GM10248 (cell line): ENCODE data around the gene COL15A1.

Experiments used
- CTCF ChIA-PET: fragments of 300-600 bp; sonication (Branson Sonifier 250); formaldehyde crosslinking; extraction: SDS; loops from one replicate; lab custom pipeline; 2021; ENCODE audit warnings: antibody characterized with exemption; lab: Yijun Ruan, JAX
- POLR2A ChIA-PET: fragments of 350-650 bp; sonication (Branson Sonifier 250); formaldehyde crosslinking; extraction: SDS; loops from one replicate; lab custom pipeline; 2020; ENCODE audit warnings: antibody characterized with exemption; lab: Yijun Ruan, JAX
- DNase-seq: peaks from one replicate; pipeline ENCODE4 v3.0.0; 2012; ENCODE audit errors: extremely low spot score
- TF ChIP-seq, protein P1 (sequence below): IDR thresholded peaks from 2 replicates; pipeline ENCODE4 v1.5.1; 2012; ENCODE audit warnings: mild to moderate bottlenecking, low read depth; ENCODE audit errors: extremely low read depth, missing control alignments, control extremely low read depth

Gene COL15A1

DNA sequence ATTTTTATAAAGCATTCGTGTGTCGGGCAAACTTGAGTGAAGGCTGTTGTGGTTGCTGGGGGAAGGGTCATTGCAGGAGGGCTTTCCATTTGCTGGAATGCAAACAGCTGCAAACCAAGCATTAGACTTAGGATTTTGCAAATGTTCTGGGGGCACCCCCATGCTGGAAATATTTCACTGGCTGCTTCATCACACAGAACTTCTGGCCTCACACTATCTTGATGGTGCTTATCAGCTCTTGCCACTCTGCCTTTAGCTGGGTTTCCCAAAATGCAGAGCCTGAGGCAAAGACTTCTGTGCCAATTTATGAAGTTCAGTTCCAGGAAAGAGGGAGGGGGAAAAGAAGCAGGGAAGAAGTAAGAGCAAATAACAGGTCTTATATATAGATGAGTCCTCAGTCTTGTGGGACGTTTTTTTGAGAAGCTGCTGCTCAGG is 8.6 kb upstream of the COL15A1 start:
- POLR2A ChIA-PET, result no interaction called here
- DNase-seq, result no peak
- CTCF ChIA-PET, result interaction anchor here (1.2 to 2.1 kb wide), 2 partner anchors 12 to 43 kb away, joined by 4 to 7 read pairs; no protein-coding TSS in a partner anchor

DNA sequence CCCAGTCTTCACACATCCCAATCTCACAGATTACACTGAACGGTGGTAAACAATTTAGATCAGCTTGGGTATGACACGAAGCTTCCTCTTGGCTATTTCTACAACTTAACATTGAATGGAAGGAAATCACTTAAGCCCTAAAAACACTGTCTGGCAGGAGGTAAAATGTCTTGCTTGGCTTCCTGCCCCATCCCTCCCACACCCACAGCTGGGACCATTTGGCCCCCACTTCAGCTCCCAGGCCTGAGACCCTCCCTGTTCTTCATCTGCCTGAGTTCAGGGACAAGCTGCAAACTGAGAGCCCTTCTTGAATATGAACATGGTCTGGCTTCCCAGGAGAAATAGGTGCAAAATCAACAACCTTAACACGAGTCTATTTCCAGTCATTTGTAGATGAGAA is 3.4 kb upstream of the COL15A1 start:
- ChIA-PET CTCF (no interaction called here), POLR2A (no interaction called here)
- DNase-seq, result no peak
- TF ChIP-seq, protein P1, sequence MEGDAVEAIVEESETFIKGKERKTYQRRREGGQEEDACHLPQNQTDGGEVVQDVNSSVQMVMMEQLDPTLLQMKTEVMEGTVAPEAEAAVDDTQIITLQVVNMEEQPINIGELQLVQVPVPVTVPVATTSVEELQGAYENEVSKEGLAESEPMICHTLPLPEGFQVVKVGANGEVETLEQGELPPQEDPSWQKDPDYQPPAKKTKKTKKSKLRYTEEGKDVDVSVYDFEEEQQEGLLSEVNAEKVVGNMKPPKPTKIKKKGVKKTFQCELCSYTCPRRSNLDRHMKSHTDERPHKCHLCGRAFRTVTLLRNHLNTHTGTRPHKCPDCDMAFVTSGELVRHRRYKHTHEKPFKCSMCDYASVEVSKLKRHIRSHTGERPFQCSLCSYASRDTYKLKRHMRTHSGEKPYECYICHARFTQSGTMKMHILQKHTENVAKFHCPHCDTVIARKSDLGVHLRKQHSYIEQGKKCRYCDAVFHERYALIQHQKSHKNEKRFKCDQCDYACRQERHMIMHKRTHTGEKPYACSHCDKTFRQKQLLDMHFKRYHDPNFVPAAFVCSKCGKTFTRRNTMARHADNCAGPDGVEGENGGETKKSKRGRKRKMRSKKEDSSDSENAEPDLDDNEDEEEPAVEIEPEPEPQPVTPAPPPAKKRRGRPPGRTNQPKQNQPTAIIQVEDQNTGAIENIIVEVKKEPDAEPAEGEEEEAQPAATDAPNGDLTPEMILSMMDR, result no peak

More for the DNA sequence above, 8.6 kb upstream of the COL15A1 start:
- TF ChIP-seq, protein P1, result no peak

DNA sequence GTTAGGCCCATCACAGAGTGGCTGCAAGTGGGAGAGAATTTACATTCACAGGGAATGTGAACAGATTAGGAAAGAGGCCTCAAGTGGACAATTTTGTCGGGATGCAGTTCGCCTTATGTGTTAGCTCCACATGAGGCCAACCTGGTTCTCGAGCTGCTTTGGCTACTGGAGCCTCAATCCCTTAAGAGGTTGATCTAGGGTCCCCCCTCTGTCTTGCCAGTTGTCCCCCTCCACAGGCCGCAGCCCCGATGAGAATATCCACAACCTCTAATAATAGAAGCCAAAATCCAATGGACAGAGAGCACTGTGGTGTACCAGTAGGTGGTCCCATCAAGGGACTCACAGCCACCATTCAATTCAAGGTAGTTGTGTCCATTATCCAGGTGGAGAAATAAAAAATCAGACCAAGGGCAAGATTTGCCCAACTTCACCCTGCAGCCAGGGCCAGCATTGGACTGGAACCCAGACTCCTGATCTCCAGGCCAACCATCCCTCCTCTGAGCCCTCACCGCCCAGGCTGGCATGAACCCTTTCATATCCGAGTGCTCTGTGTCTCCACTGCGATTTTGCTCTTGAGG is 1.7 kb upstream of the COL15A1 start:
- ChIA-PET POLR2A (no interaction called here), CTCF (no interaction called here)
- no peak for DNase-seq
- TF ChIP-seq, protein P1, result no peak

DNA sequence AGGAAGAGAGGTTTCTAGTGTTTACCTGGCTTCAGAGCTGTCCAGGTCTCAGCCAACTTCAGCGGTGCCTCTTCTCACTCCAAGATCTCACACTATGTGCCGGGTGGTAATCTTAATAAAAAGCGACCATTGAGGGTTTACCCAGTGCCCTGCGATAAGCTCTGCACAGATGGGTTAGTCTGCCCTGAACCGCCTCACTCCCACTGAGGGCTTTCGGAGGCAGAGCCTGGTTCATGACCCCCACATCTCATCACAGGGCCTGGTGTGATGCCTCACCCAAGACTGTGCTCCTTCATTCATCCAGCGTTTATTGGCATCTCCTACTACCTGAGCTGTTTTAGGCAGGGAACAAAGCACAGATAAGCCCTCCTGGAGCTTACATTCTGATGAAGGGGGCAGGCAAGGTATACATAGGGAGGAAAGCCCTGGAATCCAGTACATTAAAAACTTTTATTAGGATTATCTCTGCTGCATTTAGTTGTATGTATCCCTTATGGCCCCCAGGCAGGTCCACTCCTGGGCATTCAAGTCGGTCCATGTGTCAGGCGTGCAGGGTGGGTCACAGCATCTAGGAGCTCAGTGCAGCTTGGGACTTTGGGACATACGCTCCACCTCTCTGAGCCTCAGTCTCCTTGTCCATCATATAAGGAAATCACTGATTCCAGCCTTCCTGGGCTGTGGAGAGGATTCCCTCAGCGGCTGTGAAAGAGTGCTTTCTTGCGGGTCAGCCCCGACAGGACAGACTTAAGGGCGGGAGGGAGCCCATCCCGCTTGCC is 613 bp upstream of the COL15A1 start:
- ChIA-PET CTCF (no interaction called here), POLR2A (no interaction called here)
- TF ChIP-seq, protein P1, result no peak
- DNase-seq, result no peak

DNA sequence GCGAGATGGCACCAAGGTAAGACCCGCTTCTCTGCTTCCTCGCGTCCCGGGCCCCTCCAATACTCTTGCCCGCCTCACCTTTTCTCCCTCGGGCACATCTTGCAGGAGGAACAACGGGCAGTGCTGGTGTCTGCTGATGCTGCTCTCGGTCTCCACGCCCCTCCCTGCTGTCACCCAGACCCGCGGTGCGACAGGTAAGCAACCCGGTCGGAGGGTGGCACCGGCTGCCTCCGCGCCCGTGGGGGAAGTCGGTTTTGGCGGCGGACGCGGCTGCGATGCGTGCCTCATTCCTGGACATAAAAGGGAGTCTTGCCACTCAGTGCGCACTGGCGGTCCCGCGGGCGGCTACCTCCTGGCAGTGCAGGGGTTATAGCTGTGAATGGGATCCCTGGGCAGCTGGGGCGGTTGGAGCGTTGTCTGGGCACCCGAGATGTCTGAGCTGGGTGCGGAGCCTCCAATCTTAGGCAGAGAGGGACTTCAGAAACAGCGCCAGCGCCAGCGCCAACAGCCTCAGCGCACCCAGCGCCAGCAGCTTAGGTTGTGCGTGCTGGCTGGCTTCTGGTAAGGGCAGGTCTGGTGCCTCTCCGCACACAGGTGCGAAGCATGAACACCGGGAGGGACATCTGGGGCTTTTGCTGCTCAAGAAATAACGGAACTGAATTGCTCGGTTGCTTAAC is 488 bp downstream of the COL15A1 start:
- DNase-seq, result no peak
- TF ChIP-seq, protein P1, result no peak
- CTCF ChIA-PET, result no interaction called here
- POLR2A ChIA-PET, result no interaction called here

DNA sequence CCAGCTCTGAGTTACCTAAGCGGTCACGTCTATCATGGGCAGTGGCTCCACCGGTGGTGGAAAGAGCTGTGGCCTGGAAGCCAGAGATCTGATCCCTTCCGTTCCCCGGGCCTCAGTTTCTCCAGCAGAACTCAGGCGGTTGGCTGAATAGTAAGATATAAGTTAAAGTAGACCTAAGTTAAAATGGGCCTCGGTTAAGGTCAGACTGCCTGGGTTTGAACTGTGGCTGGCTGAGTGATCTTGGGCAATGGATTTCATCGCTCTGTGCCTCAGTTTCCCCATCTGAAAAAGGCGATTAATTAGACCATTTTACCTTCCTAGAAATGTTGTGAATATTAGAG is 997 bp downstream of the COL15A1 start:
- ChIA-PET POLR2A (no interaction called here), CTCF (no interaction called here)
- DNase-seq, result no peak
- TF ChIP-seq, protein P1, result no peak
